GM12873 (cell line): ENCODE measurements around the gene WDFY3.

ENCODE experiments used
- TF ChIP-seq, protein P1 (sequence below): IDR thresholded peaks from 2 replicates; pipeline ENCODE4 v1.5.1; 2012; ENCODE audit warnings: low read depth, mild to moderate bottlenecking, moderate library complexity, low read length, control low read depth; ENCODE audit not compliant: insufficient read depth; ENCODE audit errors: missing control alignments

WDFY3 gene

DNA sequence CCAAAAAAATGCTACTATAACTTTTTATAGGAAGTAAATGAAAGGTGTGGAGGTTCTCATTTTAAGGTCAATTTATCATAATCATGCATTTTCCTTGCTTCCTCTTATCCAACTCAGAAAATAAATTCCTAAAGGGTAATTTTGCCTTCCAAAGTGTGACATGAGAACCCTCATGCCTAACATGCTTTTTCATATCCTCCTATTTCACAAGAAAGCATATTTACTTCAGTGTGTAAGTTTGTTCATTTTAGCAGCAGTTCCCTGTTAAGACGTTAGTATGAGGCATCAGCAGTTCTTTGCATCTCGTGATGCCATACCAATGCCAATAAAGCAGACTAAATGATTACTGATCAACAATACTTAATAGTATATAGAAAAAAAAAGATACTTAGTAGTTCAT lies 18.4 kb downstream of the WDFY3 start:
- TF ChIP-seq, protein P1, sequence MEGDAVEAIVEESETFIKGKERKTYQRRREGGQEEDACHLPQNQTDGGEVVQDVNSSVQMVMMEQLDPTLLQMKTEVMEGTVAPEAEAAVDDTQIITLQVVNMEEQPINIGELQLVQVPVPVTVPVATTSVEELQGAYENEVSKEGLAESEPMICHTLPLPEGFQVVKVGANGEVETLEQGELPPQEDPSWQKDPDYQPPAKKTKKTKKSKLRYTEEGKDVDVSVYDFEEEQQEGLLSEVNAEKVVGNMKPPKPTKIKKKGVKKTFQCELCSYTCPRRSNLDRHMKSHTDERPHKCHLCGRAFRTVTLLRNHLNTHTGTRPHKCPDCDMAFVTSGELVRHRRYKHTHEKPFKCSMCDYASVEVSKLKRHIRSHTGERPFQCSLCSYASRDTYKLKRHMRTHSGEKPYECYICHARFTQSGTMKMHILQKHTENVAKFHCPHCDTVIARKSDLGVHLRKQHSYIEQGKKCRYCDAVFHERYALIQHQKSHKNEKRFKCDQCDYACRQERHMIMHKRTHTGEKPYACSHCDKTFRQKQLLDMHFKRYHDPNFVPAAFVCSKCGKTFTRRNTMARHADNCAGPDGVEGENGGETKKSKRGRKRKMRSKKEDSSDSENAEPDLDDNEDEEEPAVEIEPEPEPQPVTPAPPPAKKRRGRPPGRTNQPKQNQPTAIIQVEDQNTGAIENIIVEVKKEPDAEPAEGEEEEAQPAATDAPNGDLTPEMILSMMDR = no peak

DNA sequence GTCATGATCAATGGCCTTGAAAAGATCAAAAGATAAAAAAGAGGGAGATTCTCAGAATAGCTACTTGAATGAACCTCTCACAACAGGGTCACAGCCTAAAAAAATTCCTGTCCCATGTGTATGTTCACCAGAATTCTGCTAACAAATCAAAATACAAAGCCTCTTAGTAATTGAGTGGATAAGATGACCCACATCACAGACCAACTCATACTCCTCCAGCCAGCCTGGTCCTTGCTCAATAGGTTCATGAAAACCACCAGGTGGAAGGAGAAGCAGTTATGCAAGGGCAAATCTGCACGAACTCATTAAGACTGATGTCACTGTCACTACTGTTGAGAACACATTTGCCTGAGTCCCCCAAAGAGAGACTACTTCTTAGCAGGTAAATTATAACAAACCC lies 21.5 kb downstream of the WDFY3 start:
- TF ChIP-seq, protein P1 = no peak

DNA sequence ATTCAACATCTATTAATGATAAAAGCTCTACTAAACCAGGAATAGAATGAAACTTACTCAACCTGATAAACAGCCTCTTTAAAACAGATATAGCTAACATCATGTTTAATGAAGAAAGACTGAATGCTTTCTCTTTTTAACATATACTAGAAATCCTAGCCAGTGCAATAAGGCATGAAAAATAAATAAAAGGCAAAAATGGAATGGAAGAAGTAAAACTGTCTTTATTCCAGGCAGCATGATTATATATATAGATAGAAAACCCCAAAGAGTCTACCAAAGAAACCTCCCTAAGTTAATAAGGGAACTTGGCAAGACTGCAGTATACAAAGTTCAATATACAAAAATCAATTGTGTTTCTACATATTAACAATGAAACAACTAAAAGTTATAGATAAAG lies 25.5 kb downstream of the WDFY3 start:
- TF ChIP-seq, protein P1 = no peak

DNA sequence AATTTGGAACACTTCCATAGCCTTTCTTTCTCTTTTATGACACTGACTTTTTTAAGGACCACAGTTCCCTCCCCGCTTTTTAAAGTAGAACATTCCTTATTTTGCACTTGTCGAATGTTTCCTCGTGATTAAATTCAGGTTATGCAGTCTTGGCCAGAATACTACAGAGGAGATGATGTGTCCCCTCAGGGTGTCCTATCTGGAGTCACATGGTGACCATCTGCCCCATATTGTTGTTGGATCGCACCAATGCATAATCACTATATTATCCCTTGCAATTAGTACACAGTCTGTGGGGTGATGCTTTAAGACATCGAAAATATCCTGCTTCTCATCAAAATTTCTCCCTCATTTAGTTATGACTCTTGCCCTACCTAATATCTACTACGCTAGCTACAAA lies 27.4 kb downstream of the WDFY3 start:
- TF ChIP-seq, protein P1 = no peak

DNA sequence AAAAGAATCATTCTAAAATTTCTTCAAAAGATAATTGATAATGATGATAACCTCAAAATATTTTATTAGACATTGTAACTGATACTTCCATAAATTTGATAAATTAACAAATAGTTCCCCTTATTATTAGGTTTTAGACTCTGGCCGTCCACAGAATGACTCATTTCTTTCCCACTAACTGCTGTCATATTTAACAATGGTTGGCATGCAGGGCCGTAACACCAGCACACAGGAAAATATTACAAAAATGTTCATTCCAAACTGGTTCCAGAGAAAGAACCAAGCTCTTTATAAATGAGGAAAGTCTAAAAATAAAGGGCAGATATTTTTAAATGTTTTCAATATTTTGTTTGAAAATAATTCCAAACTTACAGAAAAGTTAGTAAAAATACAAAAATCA lies 28.2 kb downstream of the WDFY3 start:
- TF ChIP-seq, protein P1 = no peak

DNA sequence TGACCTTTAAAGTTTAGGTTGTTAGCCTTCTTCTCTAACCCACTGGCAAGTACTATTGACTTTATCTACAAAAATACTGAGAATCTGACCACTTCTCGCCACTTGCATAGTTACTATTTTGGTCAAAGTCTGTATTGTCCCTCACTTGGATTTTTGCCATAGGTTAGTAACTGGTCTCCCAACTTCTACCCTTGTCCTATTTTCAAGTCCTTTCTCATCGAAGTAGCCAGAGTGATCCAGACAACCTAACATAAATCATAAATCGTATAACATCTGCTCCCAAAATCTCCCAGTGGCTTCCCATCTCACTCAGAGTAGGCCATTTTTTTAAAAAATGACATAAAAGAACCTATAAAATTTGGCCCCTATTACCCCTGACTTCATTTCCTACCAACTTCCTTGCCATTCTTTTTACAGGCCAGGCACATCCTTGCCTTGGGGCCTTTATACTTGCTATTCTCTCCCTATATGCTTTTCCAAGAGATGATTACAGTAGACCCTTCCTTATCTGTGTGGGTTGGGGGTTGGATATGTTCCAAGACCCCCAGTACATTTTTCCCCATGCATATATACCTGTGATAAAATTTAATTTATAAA lies 29.0 kb downstream of the WDFY3 start:
- TF ChIP-seq, protein P1 = no peak

DNA sequence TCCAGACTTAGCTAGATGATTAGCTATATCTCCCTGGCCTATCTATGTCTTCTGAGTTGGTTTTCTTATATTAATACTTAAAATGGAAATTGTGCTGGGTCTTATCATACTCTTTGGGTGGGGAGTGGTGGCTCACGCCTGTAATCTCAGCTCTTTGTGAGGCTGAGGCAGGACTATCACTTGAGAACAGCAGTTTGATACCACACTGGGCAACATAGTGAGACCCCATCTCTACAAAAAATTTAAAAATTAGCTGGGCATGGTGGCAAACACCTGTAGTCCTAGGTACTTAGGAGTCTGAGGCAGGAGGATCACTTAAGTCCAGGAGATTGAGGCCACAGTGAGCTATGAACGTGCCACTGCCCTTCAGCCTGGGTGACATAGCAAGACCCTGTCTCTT lies 30.4 kb downstream of the WDFY3 start:
- TF ChIP-seq, protein P1 = no peak
